Stimulated activated CD4-positive, alpha-beta T cell treated with anti-CD3 and anti-CD28 coated beads, Interleukin-1b, Interleukin-23, amount 100 ng/mL, for 4 hours (primary cell): ENCODE results near the gene PTPN4.

Experiments used
- DNase-seq, 2 donors: peaks; one replicate each; pipeline ENCODE4 v3.0.0-alpha.2; 2020; ENCODE audit warnings: low read depth in 2 of 2

Gene PTPN4

DNA sequence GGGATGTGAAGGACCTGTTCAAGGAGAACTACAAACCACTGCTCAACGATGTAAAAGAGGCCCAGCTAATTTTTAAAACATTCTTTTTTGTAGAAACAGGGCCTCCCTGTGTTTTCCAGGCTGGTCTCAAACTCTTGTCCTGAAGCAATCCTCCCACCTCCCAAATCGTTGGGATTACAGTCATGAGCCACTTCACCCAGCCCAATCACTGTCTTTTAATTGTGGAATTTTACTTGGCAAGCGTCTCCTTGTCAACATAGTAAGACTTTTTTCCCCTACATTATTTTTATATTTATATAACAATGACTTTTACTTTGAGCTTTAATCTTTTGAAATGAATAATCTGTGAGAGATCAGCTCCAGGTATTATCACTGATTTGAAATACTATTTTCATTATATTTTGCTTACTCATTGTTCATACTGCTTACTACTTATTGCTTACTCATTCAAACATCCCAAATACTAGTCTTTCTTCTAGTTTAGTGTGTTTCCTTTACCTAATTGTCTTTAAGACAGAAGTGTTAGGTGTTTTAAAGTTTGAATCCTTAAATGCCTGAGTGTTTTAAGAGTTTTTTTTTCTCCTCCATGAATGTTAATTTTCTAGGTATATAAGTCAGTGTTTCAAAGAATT lies 48.9 kb downstream of the PTPN4 start:
- DNase-seq = no peak

DNA sequence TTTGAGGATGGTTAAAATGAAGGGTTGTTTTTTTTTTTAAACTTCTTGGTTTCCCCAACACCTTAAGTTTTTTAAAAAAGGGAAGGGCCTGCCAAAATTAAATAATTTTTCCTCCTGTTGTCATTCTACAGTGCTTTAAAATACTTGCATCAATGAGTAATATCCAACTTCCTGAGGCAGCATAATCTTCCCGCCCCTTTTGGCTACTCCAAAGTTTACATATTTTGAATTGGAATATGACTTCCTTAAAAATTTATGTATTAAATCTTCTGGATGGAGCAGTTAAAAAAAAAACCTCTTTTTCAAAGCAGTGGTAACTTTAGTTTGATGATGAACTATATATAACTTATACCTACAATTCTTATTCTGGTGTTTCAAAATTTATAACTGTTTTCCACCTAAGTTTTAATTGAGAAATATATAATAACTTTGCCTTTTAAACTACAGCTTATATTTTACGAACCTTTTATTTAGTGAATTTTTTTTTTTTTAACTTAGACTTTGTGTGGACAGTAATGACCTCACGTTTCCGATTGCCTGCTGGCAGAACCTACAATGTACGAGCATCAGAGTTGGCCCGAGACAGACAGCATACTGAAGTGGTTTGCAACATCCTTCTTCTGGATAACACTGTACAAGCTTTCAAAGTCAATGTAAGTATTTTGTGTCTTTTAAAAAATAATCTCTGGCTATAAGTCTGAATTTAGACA lies 49.8 kb downstream of the PTPN4 start:
- DNase-seq = no peak

DNA sequence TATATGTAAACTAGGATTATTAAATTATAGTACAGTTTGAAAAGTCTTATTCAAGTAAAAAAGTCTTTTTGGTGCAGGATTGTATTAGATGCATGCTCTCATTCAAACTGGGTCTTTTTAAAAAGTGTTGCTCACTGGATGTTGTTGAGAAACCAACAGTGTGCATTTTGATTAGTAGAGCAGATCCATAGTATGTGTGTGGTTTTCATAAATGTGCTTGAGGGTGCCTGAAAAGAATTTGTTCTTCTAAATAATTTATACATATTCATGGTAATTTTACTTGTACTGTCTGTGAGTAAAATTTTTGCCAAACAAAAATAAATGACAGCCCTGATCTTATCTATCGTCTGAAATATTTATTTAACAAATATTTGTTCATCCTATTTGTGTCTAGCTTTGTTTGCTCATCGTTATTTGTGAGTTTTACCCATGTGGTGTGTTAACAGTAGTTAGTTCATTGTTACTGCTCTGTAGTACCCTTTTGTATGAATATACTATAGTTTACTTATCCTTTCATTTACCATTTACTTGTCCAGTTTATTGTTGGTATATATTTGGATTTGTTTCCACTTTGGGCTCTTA lies 50.4 kb downstream of the PTPN4 start:
- DNase-seq = no peak

DNA sequence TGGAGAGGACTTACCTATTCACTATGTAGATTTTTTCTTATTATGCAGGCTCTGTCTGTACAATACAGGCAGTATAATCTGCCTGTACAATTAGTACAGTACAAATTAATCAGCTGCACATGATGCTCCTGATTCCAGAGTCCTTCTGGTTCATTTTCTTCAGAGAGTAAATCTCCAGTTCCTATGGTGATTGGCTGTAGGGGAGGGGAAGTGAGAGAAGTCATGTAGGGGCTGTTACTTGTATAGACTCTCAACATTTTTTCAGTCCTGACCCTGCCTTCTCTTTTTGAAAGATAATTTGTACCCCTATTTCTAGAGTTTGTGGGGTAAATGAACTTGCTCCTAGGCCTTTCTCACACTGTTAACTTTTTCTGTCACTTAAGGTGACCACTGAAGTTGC lies 54.5 kb downstream of the PTPN4 start:
- DNase-seq = no peak

DNA sequence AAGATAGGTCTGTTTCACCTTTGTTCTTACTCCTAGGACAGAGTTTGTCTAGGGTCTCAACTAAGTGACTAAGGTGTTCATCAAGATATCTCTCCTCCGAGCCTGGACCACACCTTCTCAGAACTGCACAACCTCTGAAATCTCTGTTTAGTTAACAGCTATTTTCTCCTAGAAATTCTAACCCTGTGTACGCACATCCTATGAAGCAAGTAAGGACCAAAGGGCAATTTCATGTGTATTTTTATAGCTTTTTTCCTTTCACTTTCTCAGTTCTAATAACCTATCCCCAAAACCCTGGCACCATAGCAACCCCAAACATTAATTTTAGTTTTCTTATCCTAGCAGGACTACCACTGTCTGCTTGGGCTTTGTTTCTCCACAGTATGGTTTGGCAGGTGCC lies 59.1 kb downstream of the PTPN4 start:
- no peak for DNase-seq

- no peak for DNase-seq
These were observed 60.1 kb downstream of the PTPN4 start for GRCh38 chr2:119819846-119820245.

DNA sequence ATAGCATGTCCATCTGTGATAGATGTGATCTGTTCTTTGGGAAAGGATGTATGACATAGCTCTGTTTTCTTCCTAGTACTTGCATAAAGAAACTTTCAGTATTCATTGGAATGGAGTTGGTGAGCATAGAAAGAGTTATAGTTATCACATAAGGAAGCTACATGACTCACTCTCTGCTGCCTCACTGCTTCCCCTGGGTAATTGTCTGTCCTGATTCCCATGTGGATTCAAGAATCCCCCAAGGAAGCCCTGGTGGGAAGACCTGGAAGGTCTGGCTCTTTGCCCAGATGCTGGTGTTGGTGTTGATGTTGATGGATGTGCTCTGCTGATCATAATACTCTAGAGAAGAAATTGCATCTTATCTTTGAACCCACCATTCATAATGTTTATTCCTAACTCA lies 60.6 kb downstream of the PTPN4 start:
- no peak for DNase-seq

DNA sequence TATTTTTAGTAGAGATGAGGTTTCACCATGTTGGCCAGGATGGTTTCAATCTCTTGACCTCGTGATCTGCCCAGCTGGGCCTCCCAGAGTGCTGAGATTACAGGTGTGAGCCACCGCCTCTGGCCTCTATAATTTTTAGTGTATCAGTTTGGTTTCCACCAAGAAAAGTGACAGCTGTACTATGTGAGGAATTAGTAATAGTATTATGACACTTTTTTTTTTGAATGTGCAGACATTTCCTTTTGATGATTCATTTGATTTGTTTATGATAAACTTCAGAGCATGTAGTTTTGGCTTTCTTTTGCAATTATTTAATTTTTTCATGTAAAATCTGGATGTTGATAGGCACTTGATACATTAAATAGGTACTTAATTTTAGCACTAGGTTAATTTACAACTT lies 61.5 kb downstream of the PTPN4 start:
- DNase-seq = no peak

- peak in 1 of 2 donors; percentile 31 for DNase-seq
These were observed 64.1 kb downstream of the PTPN4 start for GRCh38 chr2:119823734-119824334.

DNA sequence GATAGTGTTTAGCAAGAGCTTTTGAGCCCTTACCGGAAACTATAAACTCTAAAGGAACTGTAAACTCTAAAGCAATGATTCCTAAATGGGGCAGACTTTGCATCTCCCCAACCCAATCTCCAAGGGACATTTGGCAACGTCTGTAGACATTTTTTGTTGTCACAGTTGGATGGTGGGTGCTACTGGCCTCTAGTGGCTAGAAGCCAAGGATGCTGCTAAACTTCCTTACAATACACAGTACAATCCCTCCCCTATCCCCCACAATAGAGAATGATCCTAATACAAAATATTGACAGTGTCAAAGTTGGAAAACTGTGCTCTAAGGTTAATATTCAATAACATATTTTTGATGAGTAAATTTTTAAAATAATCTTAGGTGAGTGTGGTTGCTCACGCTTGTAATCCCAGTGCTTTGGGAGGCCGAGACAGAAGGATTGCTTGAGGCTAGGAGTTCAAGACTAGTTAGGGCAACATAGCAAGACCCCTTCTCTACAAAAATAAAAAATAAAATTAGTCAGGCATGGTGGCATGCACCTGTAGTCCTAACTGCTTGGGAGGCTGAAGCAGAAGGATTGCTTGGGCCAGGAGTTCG lies 66.7 kb downstream of the PTPN4 start:
- DNase-seq = peak in 1 of 2 donors; percentile 34

DNA sequence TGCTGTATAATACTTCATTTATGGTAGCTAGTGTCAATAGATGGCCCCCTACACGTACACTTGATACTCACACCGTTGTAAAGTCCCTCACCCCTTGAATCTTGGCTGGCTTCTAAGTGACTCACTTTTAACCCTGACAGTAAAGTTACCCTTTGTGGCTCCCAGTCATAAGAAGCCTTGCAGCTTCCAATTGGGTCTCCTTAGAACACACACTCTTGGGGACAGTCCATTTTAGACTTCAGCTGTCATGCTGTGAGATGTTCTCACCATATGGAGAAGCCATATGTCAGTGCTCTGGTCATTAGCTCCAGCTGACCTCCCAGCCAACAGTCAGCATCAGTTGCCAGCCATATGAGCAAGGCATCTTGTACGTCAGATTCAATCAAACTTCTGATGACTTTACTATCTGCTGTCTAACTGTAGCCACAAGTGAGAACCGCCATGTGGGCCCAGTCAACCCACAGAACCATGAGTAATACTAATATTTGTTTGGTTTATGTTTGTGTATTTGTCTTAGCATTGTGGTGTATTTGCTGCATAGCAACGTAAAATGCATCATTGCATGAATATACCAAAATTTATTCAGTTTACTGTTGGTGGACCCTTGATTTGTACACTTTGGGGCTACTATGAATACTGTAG lies 68.3 kb downstream of the PTPN4 start:
- no peak for DNase-seq

GRCh38 chr2:119836455-119837142 lies 76.9 kb downstream of the PTPN4 start:
- DNase-seq = no peak

DNA sequence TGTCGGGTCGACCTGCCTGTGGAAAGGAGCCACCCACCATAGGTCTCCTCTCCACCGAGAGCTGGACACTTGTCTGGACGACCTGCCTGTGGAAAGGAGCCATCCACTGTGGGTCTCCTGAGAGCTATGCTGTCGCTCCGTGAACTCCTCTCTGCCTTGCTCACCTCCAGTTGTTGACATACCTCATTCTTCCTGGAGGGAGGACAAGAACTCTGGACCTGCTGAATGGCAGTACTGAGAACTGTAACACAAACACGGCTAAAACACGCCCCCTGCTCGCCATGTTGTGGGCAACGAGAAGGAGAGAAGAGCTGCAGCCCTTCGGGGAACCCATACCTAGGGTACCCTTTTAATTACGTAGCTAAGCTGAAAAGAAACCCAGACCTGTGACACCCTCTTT lies 77.6 kb downstream of the PTPN4 start:
- DNase-seq = no peak

GRCh38 chr2:119837759-119838158 lies 78.0 kb downstream of the PTPN4 start:
- no peak for DNase-seq

DNA sequence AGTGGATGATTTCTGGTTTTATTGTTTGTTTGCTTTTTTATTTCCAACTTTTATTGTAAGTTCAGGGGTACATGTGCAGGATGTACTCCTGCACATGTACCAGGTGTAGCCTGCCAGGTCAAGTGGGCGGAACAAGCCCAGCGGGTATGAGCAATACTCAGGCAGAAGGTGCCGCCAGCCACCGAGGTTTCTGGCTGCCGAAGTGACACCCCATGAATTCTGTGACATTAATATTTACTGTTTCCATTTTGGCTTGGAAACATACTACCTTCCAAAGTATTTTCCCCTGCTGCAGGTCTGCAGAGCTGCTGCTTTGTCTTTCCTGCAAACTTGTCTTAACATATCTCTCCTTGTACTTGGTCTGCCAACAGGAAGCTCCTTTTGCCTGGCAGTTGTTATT lies 78.5 kb downstream of the PTPN4 start:
- DNase-seq = no peak

DNA sequence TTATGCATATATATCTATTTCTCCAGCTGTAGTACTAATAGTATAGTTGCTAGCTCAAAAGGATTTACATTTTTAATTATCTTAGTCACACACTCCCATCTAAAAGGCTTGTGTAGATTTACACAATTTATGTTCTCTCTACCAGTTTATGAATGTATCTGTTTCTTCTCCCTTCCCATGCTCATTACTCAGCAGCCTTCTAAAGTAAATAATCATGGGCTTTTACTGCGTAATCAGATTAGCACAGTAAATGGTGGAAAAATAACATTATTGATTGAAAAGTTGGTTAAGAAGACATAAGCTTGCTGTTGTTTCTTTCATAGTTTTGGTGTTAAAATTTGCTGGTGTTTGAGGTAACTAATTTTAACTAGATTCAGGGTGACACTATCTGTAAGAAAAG lies 81.8 kb downstream of the PTPN4 start:
- no peak for DNase-seq

GRCh38 chr2:119846021-119846420 lies 86.3 kb downstream of the PTPN4 start:
- no peak for DNase-seq

DNA sequence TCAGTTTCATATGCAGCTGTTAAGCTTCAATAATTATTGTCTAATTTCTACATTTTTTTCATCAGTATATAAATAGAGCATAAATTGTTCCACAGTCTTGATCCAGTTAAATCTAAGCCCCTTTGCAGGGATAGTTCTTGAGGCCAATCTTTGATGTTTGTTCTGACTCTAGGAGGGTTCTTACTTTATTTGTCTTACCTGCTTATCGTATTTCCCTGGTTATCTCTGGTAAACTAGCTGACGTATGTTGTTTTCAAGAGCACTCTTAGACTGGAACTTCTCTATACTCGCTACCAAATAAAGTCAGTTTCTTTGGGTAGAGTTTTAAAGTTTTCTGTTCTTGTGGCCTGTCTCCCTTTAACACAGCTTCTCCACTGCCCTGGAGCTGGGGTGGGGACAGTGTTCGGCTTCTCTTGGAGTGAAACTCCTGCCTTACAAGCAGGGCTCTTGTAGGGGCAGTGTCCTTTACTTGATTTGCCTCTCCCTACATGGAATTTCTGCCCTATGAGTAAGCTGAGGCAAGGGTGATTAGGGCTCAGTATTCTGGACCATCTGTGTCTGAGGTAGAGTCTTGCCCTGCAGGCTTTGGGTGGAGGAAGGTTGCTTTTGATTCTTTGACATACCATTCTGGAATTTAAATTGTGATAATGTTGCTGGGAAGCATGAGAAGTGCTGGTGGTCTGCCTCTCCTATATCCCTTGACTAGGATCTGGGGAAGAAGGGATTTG lies 90.3 kb downstream of the PTPN4 start:
- DNase-seq = no peak

DNA sequence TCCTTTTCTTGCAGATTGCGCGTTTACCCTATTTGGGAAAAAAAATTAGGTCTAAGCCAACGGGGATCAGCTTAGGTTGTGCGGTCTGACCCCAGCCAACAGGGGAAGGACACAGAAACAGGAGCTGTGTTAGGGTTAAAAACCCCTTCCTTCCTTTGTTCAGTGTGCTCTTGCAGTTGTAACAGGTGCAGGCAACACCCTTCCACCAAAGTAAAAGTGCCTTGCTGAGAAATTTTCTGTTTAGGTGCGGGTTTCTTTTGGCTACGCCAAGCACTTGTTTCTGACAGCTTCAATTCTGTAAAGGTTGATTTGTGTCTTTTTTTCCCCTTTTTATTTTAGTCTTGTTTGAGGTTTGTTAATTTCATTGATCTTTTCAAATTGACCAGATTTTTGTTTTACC lies 92.5 kb downstream of the PTPN4 start:
- no peak for DNase-seq

DNA sequence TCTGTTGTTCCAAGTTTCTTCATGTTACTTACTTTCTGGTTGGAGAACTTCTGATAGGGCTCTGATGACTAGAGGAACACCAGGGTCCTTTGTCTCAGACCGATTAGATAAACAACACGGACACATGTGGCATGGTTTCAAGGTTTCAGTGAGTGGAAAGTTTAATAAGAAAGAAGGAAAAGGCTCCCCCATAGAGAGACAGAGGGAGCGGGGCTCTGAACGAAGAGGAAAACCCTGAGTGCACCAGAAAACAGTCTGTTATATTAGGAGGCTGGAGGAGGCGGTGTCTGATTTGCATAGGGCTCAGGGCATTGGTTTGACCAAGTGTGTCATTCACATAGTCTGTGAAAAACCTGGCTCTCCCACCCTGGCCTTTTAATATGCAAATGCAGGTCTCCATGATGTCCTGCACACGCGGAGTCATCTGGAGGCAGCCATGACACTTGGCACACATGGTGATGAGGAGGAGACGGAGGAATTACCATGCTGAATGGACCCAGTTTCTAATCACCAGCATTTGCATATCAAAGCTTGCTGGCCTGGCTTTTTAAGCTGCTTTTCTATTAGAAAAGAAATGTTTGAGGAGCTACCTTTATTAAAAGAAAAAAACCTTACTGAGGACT lies 94.2 kb downstream of the PTPN4 start:
- no peak for DNase-seq
